HepG2 (cell line): Measurements from ENCODE around the gene TTPAL. TPM values are rescaled to one million over a fixed set of nuclear protein-coding genes. Genes with fewer than 3 reads are reported as not detected.

Experiments used
- ARNT ChIP-seq: fragments of 450-650 bp; IDR thresholded peaks from 2 replicates; pipeline ENCODE4 v1.6.1; 2017
- ATF1 ChIP-seq: IDR thresholded peaks from 2 replicates; pipeline ENCODE4 v1.6.1; 2016; ENCODE audit warnings: mild to moderate bottlenecking, control low read depth
- HNF4G ChIP-seq, 2 experiments: sonication (generic) in 1 of 2; formaldehyde crosslinking in 1 of 2; IDR thresholded peaks; 2 replicates each; pipeline versions ENCODE4 v1.4.0 to v1.6.1; 2011 to 2020; ENCODE audit warnings: borderline replicate concordance in 2 of 2, low read depth in 2 of 2, mild to moderate bottlenecking in 2 of 2, low read length in 1 of 2, missing genetic modification reagents in 1 of 2, moderate library complexity in 1 of 2
- HOXA5 ChIP-seq: sonication (generic); formaldehyde crosslinking; IDR thresholded peaks from 2 replicates; pipeline ENCODE4 v1.4.0; 2020; ENCODE audit warnings: missing genetic modification reagents
- KMT2B ChIP-seq: IDR thresholded peaks from 2 replicates; pipeline ENCODE4 v1.6.1; 2016; ENCODE audit warnings: missing genetic modification reagents, missing compliant biosample characterization
- MIER3 ChIP-seq: IDR thresholded peaks from 2 replicates; pipeline ENCODE4 v1.6.1; 2016; ENCODE audit warnings: missing compliant biosample characterization, borderline replicate concordance
- MTF1 ChIP-seq: sonication (generic); formaldehyde crosslinking; IDR thresholded peaks from 2 replicates; pipeline ENCODE4 v1.5.0; 2020; ENCODE audit warnings: missing genetic modification reagents
- NPAS2 ChIP-seq: sonication (generic); formaldehyde crosslinking; IDR thresholded peaks from 2 replicates; pipeline ENCODE4 v1.8.0; 2022; ENCODE audit warnings: mild to moderate bottlenecking, missing genetic modification reagents, borderline replicate concordance
- PAF1 ChIP-seq: IDR thresholded peaks from 2 replicates; pipeline ENCODE4 v1.6.1; 2016; ENCODE audit warnings: missing genetic modification reagents, missing compliant biosample characterization
- PAWR ChIP-seq: sonication (generic); formaldehyde crosslinking; IDR thresholded peaks from 2 replicates; pipeline ENCODE4 v1.4.0; 2020; ENCODE audit warnings: missing genetic modification reagents, mild to moderate bottlenecking, borderline replicate concordance
- POGK ChIP-seq: sonication (generic); formaldehyde crosslinking; conservative IDR thresholded peaks from 2 replicates; pipeline ENCODE4 v1.8.0; 2022; ENCODE audit warnings: mild to moderate bottlenecking, moderate library complexity, missing genetic modification reagents
- TCF12 ChIP-seq, 2 experiments: fragments of 450-650 bp in 1 of 2; sonication (generic) in 1 of 2; formaldehyde crosslinking in 1 of 2; IDR thresholded peaks; 2 replicates each; pipeline versions ENCODE4 v1.6.1 to v1.8.0; 2017 to 2022; ENCODE audit warnings: antibody characterized with exemption in 1 of 2, mild to moderate bottlenecking in 1 of 2, missing genetic modification reagents in 1 of 2, moderate library complexity in 1 of 2
- TRIM24 ChIP-seq: sonication (generic); formaldehyde crosslinking; IDR thresholded peaks from 2 replicates; pipeline ENCODE4 v1.8.0; 2022; ENCODE audit warnings: mild to moderate bottlenecking, missing genetic modification reagents
- ZMYM3 ChIP-seq: sonication (generic); formaldehyde crosslinking; IDR thresholded peaks from 2 replicates; pipeline ENCODE4 v1.5.1; 2020; ENCODE audit warnings: mild to moderate bottlenecking, missing genetic modification reagents
- ZNF12 ChIP-seq: sonication (generic); formaldehyde crosslinking; IDR thresholded peaks from 2 replicates; pipeline ENCODE4 v1.5.0; 2020; ENCODE audit warnings: missing genetic modification reagents
- ZNF83 ChIP-seq: sonication (generic); formaldehyde crosslinking; IDR thresholded peaks from 2 replicates; pipeline ENCODE4 v1.4.0; 2020; ENCODE audit warnings: missing genetic modification reagents, mild to moderate bottlenecking, borderline replicate concordance
- ZSCAN5A ChIP-seq: sonication (generic); formaldehyde crosslinking; IDR thresholded peaks from 2 replicates; pipeline ENCODE4 v1.8.0; 2022; ENCODE audit warnings: mild to moderate bottlenecking, missing genetic modification reagents, borderline replicate concordance
- polyA plus RNA-seq, 8 experiments: library from polyadenylated mRNA; depleted of rRNA in 3 of 8; stranded (reverse) in 7 of 8; unstranded in 1 of 8; fragments of >200 nt; fragmentation: Illumina TruSeq in 4 of 8; extraction: Trizol in 4 of 8; gene quantifications; 2 replicates each; pipeline versions ENCODE4 v1.2.1 to v1.2.3, GENCODE V29; 2011 to 2016; ENCODE audit warnings: low read depth in 4 of 8, missing spikeins in 1 of 8, mixed read lengths in 1 of 8; ENCODE audit not compliant: insufficient read depth in 1 of 8
- total RNA-seq, 5 experiments: library from RNA; depleted of rRNA; stranded (reverse); fragments of >200 nt; fragmentation: Illumina TruSeq; extraction: Trizol; gene quantifications; 2 replicates each; pipeline ENCODE4 v1.2.3, GENCODE V29; 2016; ENCODE audit warnings: low read depth in 1 of 5
- TF ChIP-seq, protein P1 (sequence below): sonication (generic); formaldehyde crosslinking; IDR thresholded peaks from 2 replicates; pipeline ENCODE4 v1.8.1; 2023; ENCODE audit warnings: mild to moderate bottlenecking, inconsistent platforms, moderate library complexity, missing genetic modification reagents, borderline replicate concordance
- TF ChIP-seq, protein P2 (sequence below): IDR thresholded peaks from 2 replicates; pipeline ENCODE4 v1.6.1; 2018; ENCODE audit warnings: missing genetic modification reagents
- TF ChIP-seq, protein P3 (sequence below): sonication (generic); formaldehyde crosslinking; IDR thresholded peaks from 2 replicates; pipeline ENCODE4 v1.5.0; 2020; ENCODE audit warnings: mild to moderate bottlenecking, missing genetic modification reagents
- TF ChIP-seq, protein P4 (sequence below): sonication (generic); formaldehyde crosslinking; IDR thresholded peaks from 2 replicates; pipeline ENCODE4 v1.4.0; 2020; ENCODE audit warnings: missing genetic modification reagents

TTPAL gene
- total and polyA plus RNA-seq, 2 of the 13 experiments (the other 11 are each of a cell fraction or from before 2014, with no cell fraction given), result 4.3 to 18.8 TPM

DNA sequence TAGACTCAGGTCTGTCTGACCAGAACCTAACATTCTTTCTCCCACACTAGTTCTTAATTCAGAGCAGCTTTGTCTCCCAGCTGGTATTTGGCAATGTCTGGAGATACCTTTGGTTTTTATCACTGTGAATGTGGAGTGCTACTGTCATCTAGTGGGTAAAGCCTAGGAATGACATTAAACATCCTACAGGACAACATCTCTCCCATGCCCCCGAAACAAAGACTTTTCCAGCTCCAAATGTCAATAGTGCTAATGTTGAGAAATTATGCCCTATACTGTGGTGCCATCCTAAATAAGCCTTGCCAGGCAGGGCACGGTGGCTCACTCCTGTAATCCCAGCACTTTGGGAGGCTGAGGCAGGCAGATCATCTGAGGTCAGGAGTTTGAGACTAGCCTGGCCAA lies 4.2 kb upstream of the TTPAL start (continued):
- no peak for TF ChIP-seq ZMYM3 (CRISPR knock-in tag)
- TF ChIP-seq TRIM24 (CRISPR knock-in tag), result no peak
- TF ChIP-seq, protein P1, sequence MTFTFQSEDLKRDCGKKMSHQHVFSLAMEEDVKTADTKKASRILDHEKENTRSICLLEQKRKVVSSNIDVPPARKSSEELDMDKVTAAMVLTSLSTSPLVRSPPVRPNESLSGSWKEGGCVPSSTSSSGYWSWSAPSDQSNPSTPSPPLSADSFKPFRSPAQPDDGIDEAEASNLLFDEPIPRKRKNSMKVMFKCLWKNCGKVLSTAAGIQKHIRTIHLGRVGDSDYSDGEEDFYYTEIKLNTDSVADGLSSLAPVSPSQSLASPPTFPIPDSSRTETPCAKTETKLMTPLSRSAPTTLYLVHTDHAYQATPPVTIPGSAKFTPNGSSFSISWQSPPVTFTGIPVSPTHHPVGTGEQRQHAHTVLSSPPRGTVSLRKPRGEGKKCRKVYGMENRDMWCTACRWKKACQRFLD (CRISPR knock-in tag), result no peak; the same call in 1 of the 2 replicates
- no peak for TF ChIP-seq TCF12 (IDR thresholded peaks at IDR 0.05)
- no peak for TF ChIP-seq TCF12 (CRISPR knock-in tag; IDR thresholded peaks at IDR 0.05)
- TF ChIP-seq PAF1 (CRISPR knock-in tag), result no peak
- no peak for TF ChIP-seq ZNF83 (CRISPR knock-in tag)
- TF ChIP-seq ATF1 (CRISPR knock-in tag), result no peak
- 0 out of 2 replicates have a peak, but pooled peaks have one; percentile 40 for TF ChIP-seq HOXA5 (CRISPR knock-in tag)
- TF ChIP-seq, protein P2, sequence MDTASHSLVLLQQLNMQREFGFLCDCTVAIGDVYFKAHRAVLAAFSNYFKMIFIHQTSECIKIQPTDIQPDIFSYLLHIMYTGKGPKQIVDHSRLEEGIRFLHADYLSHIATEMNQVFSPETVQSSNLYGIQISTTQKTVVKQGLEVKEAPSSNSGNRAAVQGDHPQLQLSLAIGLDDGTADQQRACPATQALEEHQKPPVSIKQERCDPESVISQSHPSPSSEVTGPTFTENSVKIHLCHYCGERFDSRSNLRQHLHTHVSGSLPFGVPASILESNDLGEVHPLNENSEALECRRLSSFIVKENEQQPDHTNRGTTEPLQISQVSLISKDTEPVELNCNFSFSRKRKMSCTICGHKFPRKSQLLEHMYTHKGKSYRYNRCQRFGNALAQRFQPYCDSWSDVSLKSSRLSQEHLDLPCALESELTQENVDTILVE (CRISPR knock-in tag), result peak; percentile 78; the same call in 1 of the 2 replicates
- TF ChIP-seq MTF1 (CRISPR knock-in tag), result no peak
- TF ChIP-seq, protein P3, sequence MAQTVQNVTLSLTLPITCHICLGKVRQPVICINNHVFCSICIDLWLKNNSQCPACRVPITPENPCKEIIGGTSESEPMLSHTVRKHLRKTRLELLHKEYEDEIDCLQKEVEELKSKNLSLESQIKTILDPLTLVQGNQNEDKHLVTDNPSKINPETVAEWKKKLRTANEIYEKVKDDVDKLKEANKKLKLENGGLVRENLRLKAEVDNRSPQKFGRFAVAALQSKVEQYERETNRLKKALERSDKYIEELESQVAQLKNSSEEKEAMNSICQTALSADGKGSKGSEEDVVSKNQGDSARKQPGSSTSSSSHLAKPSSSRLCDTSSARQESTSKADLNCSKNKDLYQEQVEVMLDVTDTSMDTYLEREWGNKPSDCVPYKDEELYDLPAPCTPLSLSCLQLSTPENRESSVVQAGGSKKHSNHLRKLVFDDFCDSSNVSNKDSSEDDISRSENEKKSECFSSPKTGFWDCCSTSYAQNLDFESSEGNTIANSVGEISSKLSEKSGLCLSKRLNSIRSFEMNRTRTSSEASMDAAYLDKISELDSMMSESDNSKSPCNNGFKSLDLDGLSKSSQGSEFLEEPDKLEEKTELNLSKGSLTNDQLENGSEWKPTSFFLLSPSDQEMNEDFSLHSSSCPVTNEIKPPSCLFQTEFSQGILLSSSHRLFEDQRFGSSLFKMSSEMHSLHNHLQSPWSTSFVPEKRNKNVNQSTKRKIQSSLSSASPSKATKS (CRISPR knock-in tag), result no peak
- TF ChIP-seq ZNF12, result peak; percentile 74; the same call in 1 of the 2 replicates
- no peak for TF ChIP-seq NPAS2 (CRISPR knock-in tag)
- TF ChIP-seq POGK, result no peak
- TF ChIP-seq, protein P4, sequence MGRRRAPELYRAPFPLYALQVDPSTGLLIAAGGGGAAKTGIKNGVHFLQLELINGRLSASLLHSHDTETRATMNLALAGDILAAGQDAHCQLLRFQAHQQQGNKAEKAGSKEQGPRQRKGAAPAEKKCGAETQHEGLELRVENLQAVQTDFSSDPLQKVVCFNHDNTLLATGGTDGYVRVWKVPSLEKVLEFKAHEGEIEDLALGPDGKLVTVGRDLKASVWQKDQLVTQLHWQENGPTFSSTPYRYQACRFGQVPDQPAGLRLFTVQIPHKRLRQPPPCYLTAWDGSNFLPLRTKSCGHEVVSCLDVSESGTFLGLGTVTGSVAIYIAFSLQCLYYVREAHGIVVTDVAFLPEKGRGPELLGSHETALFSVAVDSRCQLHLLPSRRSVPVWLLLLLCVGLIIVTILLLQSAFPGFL (CRISPR knock-in tag), result no peak
- no peak; the same call in 1 of the 2 replicates for TF ChIP-seq MIER3 (CRISPR knock-in tag)
- TF ChIP-seq HNF4G (IDR thresholded peaks at IDR 0.05; ENCODE audit: borderline replicate concordance, low read depth, low read length), result no peak
- peak; percentile 34; the same call in 1 of the 2 replicates for TF ChIP-seq HNF4G (CRISPR knock-in tag; IDR thresholded peaks at IDR 0.05; ENCODE audit: borderline replicate concordance, low read depth)
- TF ChIP-seq KMT2B (CRISPR knock-in tag), result 0 out of 2 replicates have a peak, but pooled peaks have one; percentile 41
- TF ChIP-seq ZSCAN5A, result no peak
- no peak for TF ChIP-seq ARNT
- no peak for TF ChIP-seq PAWR (CRISPR knock-in tag)
